GM20000 (cell line): ENCODE measurements around the gene PROK2.

ENCODE experiments used
- DNase-seq: peaks from one replicate; pipeline ENCODE4 v3.0.0; 2012; ENCODE audit warnings: low spot score
- TF ChIP-seq, protein P1 (sequence below): IDR thresholded peaks from 2 replicates; pipeline ENCODE4 v1.5.1; 2012; ENCODE audit warnings: mild to moderate bottlenecking, control low read depth; ENCODE audit errors: extremely low read depth, missing control alignments

PROK2 gene

DNA sequence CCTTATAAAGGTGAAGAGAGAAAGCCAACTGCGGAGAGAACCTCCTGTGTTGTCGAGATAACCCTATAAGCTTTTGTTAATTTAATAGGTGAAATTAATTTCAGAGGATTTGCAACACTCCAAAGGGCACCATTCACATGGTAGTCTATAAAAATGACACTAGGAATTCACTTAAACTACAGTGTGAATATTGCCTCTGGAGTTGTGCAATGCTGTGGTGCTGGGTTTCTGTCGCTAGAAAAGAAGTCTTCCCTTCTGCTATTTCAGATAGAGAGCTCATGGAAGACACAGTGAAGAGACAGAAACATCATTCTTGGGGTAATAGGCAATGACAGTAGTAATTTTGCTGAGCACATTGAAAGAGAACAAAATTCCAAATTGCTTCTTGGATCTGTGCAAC lies 28.8 kb upstream of the PROK2 start:
- TF ChIP-seq, protein P1, sequence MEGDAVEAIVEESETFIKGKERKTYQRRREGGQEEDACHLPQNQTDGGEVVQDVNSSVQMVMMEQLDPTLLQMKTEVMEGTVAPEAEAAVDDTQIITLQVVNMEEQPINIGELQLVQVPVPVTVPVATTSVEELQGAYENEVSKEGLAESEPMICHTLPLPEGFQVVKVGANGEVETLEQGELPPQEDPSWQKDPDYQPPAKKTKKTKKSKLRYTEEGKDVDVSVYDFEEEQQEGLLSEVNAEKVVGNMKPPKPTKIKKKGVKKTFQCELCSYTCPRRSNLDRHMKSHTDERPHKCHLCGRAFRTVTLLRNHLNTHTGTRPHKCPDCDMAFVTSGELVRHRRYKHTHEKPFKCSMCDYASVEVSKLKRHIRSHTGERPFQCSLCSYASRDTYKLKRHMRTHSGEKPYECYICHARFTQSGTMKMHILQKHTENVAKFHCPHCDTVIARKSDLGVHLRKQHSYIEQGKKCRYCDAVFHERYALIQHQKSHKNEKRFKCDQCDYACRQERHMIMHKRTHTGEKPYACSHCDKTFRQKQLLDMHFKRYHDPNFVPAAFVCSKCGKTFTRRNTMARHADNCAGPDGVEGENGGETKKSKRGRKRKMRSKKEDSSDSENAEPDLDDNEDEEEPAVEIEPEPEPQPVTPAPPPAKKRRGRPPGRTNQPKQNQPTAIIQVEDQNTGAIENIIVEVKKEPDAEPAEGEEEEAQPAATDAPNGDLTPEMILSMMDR = no peak
- no peak for DNase-seq

DNA sequence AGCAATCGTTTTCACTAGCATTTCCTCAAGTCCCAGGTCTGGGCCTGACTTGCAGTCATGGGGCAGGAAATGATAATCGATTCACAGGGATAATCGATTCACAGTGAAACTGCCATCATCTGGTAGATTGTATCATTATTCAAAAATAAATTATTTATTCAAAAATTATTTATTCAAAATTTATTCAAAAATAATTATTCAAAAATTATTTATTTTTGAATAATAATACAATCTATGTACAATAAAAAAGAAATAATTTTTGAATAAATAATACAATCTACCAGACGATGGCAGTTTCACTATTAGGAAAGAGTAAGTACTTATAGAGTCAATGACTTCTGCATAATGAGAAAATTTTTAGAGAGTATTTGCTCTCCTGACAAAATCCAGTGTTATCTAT lies 28.1 kb upstream of the PROK2 start:
- DNase-seq = no peak
- TF ChIP-seq, protein P1 = no peak

DNA sequence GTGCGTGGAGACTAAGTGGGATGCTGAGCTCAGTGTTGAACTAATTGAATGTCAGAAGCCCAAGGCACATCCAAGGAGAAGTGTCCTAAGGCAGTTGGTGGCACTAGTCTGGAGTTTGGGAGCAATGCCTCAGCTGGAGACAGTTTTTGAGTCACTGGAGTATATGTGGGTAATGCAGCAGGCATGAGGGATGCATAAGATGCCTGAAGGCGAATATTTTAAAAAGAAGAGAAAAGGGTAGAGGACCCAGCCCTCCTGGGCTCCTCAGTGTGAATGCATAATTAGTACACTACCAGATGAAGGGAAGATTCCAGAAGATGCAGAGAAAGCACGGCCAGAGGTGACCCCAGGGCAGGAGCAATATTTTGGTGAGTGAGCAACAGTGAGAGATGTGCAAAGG lies 25.1 kb upstream of the PROK2 start:
- no peak for DNase-seq

DNA sequence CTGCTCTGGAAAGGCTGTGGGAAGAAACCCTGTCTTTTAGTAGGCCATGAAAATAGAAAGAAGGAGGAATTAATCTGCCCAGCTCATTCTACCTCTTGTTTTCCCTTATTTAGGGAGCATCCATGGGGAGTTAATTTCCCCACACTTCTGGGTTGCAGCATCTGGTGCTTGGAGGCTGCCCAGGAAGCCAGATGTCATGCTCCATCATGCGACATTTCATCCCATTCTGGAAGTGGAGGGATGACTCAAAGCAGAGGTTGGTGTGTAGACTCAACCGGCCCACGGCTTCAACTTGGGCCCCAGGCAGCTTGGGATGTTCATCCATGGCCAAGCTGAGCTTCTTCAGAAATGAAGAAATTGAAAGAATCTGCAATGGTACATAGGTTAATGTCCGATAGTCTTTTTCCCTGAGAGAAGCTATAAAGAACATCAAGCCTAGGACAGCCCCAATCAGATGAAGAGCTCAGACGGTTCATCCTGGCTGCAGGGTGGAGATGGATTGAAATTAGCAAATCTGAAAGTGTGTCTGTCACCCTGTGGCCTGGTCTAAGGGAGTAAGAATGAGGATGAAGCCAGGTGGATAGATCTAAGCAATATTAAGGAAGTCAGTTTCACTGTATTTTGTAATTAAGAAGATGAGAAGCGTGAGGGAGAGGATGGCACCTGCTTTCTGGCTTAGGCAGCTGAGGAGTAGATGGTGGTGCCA lies 24.5 kb upstream of the PROK2 start:
- no peak for DNase-seq
- TF ChIP-seq, protein P1 = no peak

More for the DNA sequence above, 25.1 kb upstream of the PROK2 start:
- TF ChIP-seq, protein P1 = no peak

DNA sequence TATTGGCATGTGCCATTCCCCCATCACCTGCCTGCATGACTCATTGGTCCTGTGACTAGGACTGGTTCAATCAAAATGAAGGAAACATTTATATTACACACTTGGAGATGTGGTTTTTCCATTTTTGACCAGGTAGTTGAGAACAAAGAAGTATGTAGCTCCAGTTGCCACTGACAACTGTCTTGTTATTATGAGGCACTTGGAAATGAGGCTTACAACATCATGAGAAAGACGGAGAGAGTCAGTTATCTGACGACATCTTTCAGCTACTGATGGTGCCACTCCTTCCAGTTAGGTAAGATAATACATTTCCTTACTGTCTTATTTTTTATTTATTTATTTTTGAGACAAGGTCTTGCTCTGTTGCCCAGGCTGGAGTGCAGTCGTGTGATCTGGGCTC lies 21.8 kb upstream of the PROK2 start:
- DNase-seq = no peak
- TF ChIP-seq, protein P1 = no peak

DNA sequence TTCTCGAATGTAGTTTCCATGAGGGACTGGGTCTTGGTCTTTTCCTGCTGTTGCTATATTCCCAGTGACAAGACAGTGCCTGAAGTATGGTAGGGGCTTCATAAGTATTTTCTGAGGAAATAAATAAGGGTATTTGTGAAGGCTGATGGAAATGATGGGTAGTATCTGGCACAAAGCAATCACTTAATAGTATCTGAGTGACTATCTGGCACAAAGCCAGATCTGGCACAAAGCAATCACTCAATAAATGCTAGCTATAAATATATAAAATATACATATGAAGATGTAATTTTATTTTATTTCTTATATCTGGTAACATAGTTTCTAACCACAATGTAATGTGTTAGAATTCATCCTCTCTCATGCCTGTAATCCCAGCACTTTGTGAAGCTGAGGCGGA lies 20.7 kb upstream of the PROK2 start:
- TF ChIP-seq, protein P1 = no peak
- no peak for DNase-seq

DNA sequence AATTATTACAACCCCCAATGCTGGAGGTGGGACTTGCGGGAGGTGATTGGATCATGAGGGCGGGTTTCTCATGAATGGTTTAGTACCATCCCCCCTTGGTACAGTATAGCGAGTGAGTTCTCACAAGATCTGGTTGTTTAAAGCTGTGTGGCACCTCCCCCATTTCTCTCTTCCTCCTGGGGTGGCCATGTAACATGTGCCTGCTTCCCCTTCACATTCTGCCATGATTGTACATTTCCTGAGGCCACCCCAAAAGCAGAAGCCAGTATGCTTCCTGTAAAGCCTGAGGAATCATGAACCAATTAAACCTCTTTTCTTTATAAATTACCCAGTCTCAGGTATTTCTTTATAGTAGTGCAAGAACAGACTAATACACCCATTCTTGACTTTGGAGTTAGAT lies 20.3 kb upstream of the PROK2 start:
- TF ChIP-seq, protein P1 = no peak
- no peak for DNase-seq
